A549 treated with Mapracorat at 1 μM for 4 hours (cell line): ENCODE results near the gene CBR3. TPM values are rescaled to one million over a fixed set of nuclear protein-coding genes. Genes with fewer than 3 reads are reported as not detected.

Experiments
- total RNA-seq: library from RNA; stranded (reverse); fragments of 200-300 nt; extraction: Qiagen RNA extraction; gene quantifications from 5 replicates; pipeline ENCODE4 v1.2.3, GENCODE V29; 2022

Gene CBR3
- total RNA-seq: 10.7 to 14.1 TPM (median 13.5 TPM) in 5 replicates

DNA sequence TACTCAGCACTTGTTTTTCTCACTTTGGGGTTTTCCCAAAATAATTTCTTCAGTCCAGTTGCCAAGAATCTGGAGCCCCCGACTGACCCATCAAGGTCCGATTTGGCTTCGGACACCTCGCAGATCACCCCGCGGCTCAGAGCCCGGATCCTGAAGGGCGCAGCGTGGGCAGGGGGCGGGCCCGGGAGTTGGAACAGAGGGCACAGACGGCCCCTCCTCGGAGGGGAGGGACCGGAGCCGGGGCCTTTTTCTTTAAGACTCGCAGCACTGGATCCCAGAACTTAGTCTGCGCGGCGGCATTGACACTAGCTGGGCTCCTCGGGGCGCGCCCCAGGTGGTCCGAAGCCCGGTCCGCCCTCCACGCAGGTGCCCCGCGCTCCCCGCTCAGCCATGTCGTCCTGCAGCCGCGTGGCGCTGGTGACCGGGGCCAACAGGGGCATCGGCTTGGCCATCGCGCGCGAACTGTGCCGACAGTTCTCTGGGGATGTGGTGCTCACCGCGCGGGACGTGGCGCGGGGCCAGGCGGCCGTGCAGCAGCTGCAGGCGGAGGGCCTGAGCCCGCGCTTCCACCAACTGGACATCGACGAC is at the start of gene CBR3:
CBR3 (plus strand) TSS at position 277 of the 588 bp plus-strand sequence; CDS start at position 391, 114 bp downstream.

DNA sequence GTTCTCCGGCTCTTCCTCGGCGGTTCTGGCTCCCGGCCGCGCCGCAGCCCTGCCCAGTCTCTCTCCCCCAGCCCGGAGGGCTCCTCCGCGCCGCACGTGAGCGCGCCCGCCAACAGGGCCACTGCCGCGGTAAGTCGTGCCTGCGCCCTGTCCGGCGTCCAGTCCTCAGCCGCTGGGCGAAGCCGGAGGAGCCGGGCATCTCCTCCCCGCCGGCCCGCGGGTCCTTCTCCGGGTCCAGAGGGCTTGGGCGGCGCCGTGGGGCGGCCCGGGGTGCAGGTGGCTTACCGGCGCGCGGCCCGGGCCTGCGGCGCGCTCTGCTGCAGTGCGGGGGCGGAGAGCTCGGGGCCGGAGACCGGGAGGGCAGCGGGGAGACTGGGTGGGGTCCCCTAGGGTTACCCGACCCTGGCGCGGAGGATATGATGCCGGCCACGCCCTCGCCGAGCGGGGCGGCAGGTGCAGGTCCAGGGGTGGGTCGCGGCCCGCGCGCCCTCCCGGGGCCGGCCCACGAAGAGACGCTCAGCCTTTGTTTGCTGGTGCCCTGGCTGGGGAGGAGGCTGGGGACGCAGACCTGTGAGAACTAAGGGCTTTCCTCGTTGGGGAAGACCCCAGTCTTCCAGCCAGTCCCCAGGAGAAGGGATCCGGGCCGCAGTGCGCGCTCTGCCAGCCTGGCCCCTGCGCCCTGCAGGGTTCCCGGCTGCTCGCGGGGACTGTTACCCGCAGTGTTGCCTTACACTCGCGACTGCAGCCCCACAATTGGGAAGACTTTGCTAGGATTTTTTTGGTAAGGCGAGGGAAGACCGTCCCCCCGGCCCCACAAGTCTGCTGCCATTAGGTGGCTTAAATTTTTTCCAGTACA is 22.2 kb downstream of the CBR3 start, which contains the start of gene DOP1B:
DOP1B (plus strand) TSS at position 10 of the 856 bp plus-strand sequence. CDS start 7,910 bp downstream, outside the sequence.

Other genes starting within 250 kb of the CBR3 start
- 8.3 to 12.2 TPM (median 10.2 TPM) in 5 replicates for gene SETD4, start 74.6 kb upstream of the CBR3 start, total RNA-seq
- gene CBR1, start 65.1 kb upstream of the CBR3 start, total RNA-seq: 139 to 178 TPM (median 165 TPM) in 5 replicates
- 3.1 to 5.1 TPM (median 3.5 TPM) in 5 replicates for gene DOP1B, start 21.7 kb downstream of the CBR3 start, total RNA-seq
- 5.8 to 7.4 TPM (median 6.4 TPM) in 5 replicates for gene MORC3, start 185.1 kb downstream of the CBR3 start, total RNA-seq